BE2C (cell line): Measurements from ENCODE around the gene TSPAN31.

Source experiments
- DNase-seq: peaks from one replicate; pipeline ENCODE4 v3.0.0-alpha.2; 2020
- H3K27me3 ChIP-seq: fragments of 250-450 bp; sonication (Bioruptor Pico); 2 replicates; pipeline ENCODE4 v1.5.1; 2020; ENCODE audit warnings: mild to moderate bottlenecking
- H3K36me3 ChIP-seq: fragments of 250-450 bp; sonication (Bioruptor Pico); 2 replicates; pipeline ENCODE4 v1.5.1; 2020; ENCODE audit warnings: mild to moderate bottlenecking
- H3K4me1 ChIP-seq: fragments of 250-450 bp; sonication (Bioruptor Pico); 2 replicates; pipeline ENCODE4 v1.5.1; 2020
- H3K4me3 ChIP-seq: 2 replicates; pipeline ENCODE4 v1.5.1; 2011; ENCODE audit warnings: low read depth, low read length
- H3K9me3 ChIP-seq: fragments of 250-450 bp; sonication (Bioruptor Pico); 2 replicates; pipeline ENCODE4 v1.5.1; 2020
- TF ChIP-seq, protein P1 (sequence below): IDR thresholded peaks from 2 replicates; pipeline ENCODE4 v1.5.1; 2012; ENCODE audit warnings: mild to moderate bottlenecking, low read depth, low read length

TSPAN31 gene

DNA sequence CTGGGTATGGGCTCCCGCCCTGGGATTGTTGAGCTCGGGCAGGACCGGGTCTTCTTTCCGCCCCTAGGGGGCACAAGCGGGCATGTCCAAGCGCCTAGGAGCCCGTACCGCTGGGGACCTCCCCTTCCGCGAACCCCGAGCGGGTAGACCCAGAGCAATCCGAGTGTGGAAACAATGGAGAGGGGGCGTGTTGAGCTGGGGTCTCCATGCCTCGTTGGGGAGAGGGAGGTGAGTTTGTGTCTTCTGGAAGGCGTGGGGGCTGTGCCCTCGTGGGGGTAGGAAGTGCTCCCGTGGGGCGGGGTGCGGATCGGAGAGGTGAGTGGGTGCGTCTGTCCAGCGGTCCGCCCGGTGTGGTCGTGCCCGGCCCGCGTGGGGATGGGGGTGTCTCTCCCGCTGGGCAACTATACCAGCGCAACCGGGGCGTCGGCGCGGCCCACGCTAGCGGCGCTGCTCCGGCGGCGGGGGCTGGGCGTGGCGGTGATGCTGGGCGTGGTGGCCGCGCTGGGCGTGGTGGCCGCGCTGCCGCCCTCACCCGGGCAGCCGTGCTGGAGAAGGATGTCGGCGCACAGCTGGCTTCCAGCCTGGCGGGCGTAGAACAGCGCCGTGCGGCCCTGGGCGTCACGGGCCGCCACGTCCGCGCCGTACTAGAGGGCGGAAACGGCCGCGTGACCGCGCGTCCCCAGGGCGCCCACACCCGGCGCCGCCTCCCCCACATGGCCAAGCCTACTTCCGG lies 18.5 kb upstream of the TSPAN31 start:
- Histone ChIP-seq H3K27me3 (no peaks in the 10 kb centered on the region), H3K9me3 (no peaks in the 10 kb centered on the region), H3K4me3 (peak overlapping the region; percentile 89), H3K4me1 (peaks cover 2% of the 10 kb centered on the region; the same call in 1 of the 2 replicates), H3K36me3 (no peaks in the 10 kb centered on the region)
- TF ChIP-seq, protein P1, sequence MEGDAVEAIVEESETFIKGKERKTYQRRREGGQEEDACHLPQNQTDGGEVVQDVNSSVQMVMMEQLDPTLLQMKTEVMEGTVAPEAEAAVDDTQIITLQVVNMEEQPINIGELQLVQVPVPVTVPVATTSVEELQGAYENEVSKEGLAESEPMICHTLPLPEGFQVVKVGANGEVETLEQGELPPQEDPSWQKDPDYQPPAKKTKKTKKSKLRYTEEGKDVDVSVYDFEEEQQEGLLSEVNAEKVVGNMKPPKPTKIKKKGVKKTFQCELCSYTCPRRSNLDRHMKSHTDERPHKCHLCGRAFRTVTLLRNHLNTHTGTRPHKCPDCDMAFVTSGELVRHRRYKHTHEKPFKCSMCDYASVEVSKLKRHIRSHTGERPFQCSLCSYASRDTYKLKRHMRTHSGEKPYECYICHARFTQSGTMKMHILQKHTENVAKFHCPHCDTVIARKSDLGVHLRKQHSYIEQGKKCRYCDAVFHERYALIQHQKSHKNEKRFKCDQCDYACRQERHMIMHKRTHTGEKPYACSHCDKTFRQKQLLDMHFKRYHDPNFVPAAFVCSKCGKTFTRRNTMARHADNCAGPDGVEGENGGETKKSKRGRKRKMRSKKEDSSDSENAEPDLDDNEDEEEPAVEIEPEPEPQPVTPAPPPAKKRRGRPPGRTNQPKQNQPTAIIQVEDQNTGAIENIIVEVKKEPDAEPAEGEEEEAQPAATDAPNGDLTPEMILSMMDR, result peak; percentile 87
- peak; percentile 95 for DNase-seq

DNA sequence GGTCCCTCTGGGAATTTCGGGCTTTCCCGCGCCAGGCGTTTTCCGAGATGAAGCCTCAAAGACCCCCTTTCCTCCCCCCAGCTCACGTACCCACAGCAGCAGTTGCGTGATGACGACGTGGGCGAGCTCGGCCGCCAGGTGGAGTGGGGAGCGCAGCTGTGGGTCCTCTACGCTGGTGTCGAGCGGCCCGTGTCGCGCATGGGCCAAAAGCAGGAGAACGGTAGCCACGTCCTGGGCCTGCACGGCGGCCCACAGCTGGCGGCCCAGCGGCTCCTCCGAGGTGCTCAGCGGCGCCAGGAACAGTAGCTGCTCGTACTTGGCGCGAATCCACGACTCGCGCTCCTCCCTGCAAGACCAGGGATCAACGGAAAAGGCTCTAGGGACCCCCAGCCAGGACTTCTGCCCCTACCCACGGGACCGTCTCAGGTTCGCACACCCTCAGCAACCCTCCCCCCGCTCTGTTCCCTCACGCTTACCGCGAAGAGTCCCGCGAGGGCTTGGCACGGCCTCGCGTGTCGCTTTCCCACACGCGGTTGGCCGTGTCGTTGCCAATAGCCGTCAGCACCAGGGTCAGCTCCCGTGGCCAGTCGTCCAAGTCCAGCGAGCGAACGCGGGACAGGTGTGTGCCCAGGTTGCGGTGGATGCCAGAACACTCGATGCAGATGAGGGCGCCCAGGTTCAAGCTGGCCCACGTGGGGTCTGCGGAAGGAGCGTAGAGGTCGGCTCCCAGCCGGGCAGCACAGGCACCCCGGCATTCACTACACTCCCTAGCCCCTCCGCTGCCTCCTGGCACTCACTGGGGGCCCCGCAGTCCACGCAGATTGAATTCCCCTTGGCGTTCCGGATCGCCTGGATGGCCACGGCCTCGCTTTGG lies 17.7 kb upstream of the TSPAN31 start:
- peaks cover 2% of the 10 kb centered on the region; the same call in 1 of the 2 replicates for H3K4me1 ChIP-seq
- TF ChIP-seq, protein P1, result peak; percentile 34; the same call in 1 of the 2 replicates
- H3K36me3 ChIP-seq, result no peaks in the 10 kb centered on the region
- DNase-seq, result peak; percentile 57
- H3K9me3 ChIP-seq, result no peaks in the 10 kb centered on the region
- H3K27me3 ChIP-seq, result no peaks in the 10 kb centered on the region
- H3K4me3 ChIP-seq, result peak overlapping the region; percentile 89

DNA sequence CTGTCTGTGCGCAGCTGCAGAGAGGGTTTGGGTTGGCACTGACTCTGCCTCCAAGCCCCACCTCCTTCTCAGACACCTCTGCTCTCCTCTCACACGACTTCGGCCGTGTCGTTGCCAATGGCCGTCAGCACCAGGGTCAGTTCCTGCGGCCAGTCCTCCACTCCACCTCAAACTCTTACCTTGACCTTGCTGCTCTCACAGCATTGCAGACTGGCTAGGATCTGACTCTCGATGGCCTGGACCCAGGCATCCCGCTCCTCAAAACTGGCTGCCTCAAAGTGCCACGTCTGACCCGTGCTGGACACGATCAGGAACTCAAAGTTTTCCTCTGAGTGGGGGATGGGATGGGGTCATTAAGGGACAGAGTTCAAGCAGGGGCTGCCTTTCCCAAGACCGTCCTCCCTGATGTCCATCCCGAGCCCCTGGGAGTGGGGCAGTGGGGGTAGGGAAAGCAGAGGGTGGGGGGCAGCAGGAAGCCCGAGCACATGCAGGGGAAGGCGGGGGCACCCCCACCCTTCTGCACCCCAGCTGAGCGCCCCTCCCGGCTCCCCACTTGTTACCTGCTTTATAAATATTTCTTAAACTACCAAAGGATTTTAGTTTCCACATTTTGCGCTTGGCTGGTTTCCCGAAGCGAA lies 17.0 kb upstream of the TSPAN31 start:
- no peaks in the 10 kb centered on the region for H3K27me3 ChIP-seq
- peaks cover 2% of the 10 kb centered on the region; the same call in 1 of the 2 replicates for H3K4me1 ChIP-seq
- no peaks in the 10 kb centered on the region for H3K9me3 ChIP-seq
- TF ChIP-seq, protein P1, result no peak
- DNase-seq, result no peak
- H3K4me3 ChIP-seq, result no peak overlapping the region
- no peaks in the 10 kb centered on the region for H3K36me3 ChIP-seq

DNA sequence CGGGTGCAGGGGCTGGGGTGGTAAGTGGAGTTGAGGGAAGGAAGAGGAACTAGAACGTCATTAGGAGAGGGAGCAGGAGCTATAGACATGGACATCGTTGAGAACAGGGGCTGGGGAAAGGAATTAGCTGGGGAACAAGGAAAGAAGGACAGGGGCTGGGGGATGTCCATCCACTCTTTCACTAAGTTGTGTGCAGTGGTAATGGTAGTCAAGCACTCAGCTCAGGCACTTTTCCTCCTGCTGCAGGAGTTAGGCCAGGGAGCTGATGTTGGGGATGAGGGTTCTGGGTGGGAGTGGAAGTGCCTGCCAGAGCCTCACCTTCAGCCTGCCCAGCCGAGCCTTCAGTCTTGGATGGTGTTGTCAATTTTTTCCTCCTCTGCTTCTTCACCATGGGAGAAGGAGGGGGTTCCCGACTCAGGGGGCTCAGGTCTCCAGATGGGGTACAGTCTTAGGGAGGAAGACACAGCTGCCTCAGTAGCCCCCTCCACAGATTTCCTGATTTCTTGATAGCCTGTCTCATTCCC lies 15.5 kb upstream of the TSPAN31 start:
- no peaks in the 10 kb centered on the region; the same call in 1 of the 2 replicates for H3K27me3 ChIP-seq
- peaks cover 2% of the 10 kb centered on the region; the same call in 1 of the 2 replicates for H3K4me1 ChIP-seq
- TF ChIP-seq, protein P1, result no peak
- no peaks in the 10 kb centered on the region for H3K9me3 ChIP-seq
- DNase-seq, result no peak
- H3K36me3 ChIP-seq, result no peaks in the 10 kb centered on the region
- H3K4me3 ChIP-seq, result no peak overlapping the region

DNA sequence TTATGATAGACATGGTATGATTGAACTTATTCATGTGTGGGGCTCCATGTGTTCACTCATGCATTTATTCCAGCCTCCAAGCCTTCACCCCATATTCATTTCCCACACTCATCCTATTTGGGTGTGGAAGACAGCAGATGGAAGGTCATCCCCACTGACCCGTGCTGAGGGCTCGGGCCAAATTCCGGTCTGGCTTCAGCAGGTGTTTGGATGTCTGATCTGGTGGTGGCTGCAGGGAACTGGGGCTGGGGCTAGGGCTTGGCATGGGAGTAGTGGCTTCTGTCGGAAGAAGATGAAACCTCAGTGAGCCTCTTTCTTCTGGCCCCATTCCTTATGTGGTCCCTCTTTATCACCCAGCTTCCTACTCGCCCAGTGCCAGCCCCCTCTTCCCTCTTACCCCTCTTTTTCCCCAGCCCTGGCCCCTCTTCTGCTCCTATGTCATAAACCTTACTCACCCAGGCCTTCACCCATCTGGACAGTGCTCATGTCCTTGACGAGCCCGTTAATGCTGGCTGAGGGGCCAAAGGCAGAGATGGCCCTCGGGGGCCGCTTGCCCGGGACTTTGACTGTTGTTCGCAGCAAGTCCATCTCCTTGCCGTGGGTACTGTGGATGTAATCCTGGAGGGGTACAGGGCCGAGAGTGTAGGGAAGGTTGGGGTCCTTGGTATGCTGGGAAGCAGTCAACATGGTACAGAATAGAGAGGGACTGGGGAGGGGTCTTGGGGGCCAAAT lies 14.3 kb upstream of the TSPAN31 start:
- Histone ChIP-seq H3K36me3 (no peaks in the 10 kb centered on the region), H3K4me1 (peaks cover 2% of the 10 kb centered on the region; the same call in 1 of the 2 replicates), H3K27me3 (peaks cover 10% of the 10 kb centered on the region), H3K9me3 (no peaks in the 10 kb centered on the region), H3K4me3 (no peak overlapping the region)
- no peak for DNase-seq
- TF ChIP-seq, protein P1, result no peak
